ENCODE results near the gene HSP90AB1. TPM values are rescaled to one million over a fixed set of nuclear protein-coding genes. Genes with fewer than 3 reads are reported as not detected.

The HSP90AB1 gene
- total and polyA plus RNA-seq, 9 of the 15 experiments (the other 6 are each of a cell fraction or from before 2014, with no cell fraction given), result 1,780 to 3,358 (median 2,262) TPM

DNA sequence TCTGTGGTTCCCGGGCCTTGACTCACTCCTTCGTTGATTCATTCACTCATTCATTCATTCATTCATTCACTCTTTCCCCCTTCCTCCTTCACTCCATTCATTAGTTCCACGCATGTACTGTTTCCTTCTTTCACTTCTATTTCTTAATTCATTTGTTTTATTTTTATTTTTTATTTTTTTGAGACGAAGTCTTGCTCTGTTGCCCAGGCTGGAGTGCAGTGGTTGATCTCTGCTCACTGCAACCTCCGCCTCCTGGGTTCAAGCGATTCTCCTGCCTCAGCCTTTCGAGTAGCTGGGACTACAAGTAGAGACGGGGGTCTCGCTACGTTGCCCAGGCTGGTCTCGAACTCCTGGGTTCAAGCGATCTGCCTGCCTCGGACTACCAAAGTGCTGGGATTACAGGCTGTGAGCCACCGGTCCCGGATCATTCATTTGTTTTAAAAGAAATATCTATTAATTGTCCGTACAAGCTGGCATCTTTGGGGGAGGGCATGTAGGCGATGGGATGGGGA, 18.9 kb downstream of the HSP90AB1 start (continued):
- TF ChIP-seq, protein P1, sequence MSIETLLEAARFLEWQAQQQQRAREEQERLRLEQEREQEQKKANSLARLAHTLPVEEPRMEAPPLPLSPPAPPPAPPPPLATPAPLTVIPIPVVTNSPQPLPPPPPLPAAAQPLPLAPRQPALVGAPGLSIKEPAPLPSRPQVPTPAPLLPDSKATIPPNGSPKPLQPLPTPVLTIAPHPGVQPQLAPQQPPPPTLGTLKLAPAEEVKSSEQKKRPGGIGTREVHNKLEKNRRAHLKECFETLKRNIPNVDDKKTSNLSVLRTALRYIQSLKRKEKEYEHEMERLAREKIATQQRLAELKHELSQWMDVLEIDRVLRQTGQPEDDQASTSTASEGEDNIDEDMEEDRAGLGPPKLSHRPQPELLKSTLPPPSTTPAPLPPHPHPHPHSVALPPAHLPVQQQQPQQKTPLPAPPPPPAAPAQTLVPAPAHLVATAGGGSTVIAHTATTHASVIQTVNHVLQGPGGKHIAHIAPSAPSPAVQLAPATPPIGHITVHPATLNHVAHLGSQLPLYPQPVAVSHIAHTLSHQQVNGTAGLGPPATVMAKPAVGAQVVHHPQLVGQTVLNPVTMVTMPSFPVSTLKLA (conservative IDR thresholded peaks at IDR 0.05), result no peak; a peak in 1 of 4 replicates
- TF ChIP-seq POLR2A (conservative IDR thresholded peaks at IDR 0.05) (no peak), ZNF311 (CRISPR knock-in tag; IDR thresholded peaks at IDR 0.05) (no peak), NFIX (CRISPR knock-in tag; IDR thresholded peaks at IDR 0.05; ENCODE audit: low read depth) (no peak), KAT7 (CRISPR knock-in tag; IDR thresholded peaks at IDR 0.05; ENCODE audit: borderline replicate concordance) (no peak), TBL1XR1 (IDR thresholded peaks at IDR 0.05; ENCODE audit: low read length in 2 of 2) (no peak), BCL6 (CRISPR knock-in tag; IDR thresholded peaks at IDR 0.05) (no peak), GATAD2A (IDR thresholded peaks at IDR 0.05) (no peak), RBFOX2 (IDR thresholded peaks at IDR 0.05; ENCODE audit: low read depth, low read length) (no peak), PHB2 (IDR thresholded peaks at IDR 0.05; ENCODE audit: low read depth) (peak; percentile 71), CBX2 (IDR thresholded peaks at IDR 0.05; ENCODE audit: insufficient read depth, low read length, poor library complexity, severe bottlenecking) (no peak), GATA2 (CRISPR knock-in tag; IDR thresholded peaks at IDR 0.05) (no peak), NFRKB (IDR thresholded peaks at IDR 0.05; ENCODE audit: low read depth) (peak; percentile 68), TRIM28 (IDR thresholded peaks at IDR 0.05) (no peak), DDX20 (tag; IDR thresholded peaks at IDR 0.05; ENCODE audit: low read depth) (no peak), GABPA (tag; conservative IDR thresholded peaks at IDR 0.05; ENCODE audit: low read depth) (peak; percentile 29; the same call in 1 of the 2 replicates), ZFP36 (IDR thresholded peaks at IDR 0.05; ENCODE audit: low read depth, low read length, partially characterized antibody) (no peak), KDM5B (IDR thresholded peaks at IDR 0.05; ENCODE audit: insufficient replicate concordance, low read depth, low read length) (no peak), TEAD1 (CRISPR knock-in tag; IDR thresholded peaks at IDR 0.05) (no peak), SMC3 (conservative IDR thresholded peaks at IDR 0.05; ENCODE audit: insufficient read depth, low read depth, low read length) (no peak), ZNF76 (CRISPR knock-in tag; IDR thresholded peaks at IDR 0.05; ENCODE audit: borderline replicate concordance) (no peak), ZNF77 (CRISPR knock-in tag; IDR thresholded peaks at IDR 0.05) (no peak), ESRRA (IDR thresholded peaks at IDR 0.05; ENCODE audit: borderline replicate concordance, low read depth) (no peak), MIER1 (IDR thresholded peaks at IDR 0.05; ENCODE audit: low read depth) (0 out of 2 replicates have a peak, but pooled peaks have one; percentile 61), BCOR (IDR thresholded peaks at IDR 0.05) (peak; percentile 86)
- TF ChIP-seq, protein P2, sequence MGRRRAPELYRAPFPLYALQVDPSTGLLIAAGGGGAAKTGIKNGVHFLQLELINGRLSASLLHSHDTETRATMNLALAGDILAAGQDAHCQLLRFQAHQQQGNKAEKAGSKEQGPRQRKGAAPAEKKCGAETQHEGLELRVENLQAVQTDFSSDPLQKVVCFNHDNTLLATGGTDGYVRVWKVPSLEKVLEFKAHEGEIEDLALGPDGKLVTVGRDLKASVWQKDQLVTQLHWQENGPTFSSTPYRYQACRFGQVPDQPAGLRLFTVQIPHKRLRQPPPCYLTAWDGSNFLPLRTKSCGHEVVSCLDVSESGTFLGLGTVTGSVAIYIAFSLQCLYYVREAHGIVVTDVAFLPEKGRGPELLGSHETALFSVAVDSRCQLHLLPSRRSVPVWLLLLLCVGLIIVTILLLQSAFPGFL (CRISPR knock-in tag; IDR thresholded peaks at IDR 0.05), result no peak
- TF ChIP-seq, protein P3, sequence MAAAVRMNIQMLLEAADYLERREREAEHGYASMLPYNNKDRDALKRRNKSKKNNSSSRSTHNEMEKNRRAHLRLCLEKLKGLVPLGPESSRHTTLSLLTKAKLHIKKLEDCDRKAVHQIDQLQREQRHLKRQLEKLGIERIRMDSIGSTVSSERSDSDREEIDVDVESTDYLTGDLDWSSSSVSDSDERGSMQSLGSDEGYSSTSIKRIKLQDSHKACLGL (CRISPR knock-in tag; IDR thresholded peaks at IDR 0.05; ENCODE audit: borderline replicate concordance, poor library complexity, severe bottlenecking), result no peak

Measured in K562 (cell line).